ENCODE data around the gene MYRIP.

GRCh38 chr3:40208251-40208650, 398.8 kb downstream of the MYRIP start:
- TF ChIP-seq POLR2AphosphoS5 (IDR thresholded peaks at IDR 0.05; ENCODE audit: low read depth, low read length) (no peak), TAF1 (IDR thresholded peaks at IDR 0.05; ENCODE audit: borderline replicate concordance, low read depth, low read length) (no peak)

All from GM12892 (cell line).